Panc1 (cell line): ENCODE results near the gene CCR1.

Source experiments
- TF ChIP-seq, protein P1 (sequence below): fragments of 450-650 bp; IDR thresholded peaks from 2 replicates; pipeline ENCODE4 v1.5.1; 2017; ENCODE audit warnings: mild to moderate bottlenecking
- TF ChIP-seq, protein P2 (sequence below), 2 experiments: IDR thresholded peaks; 2 replicates each; pipeline ENCODE4 v1.6.1; 2011 to 2012; ENCODE audit warnings: low read depth in 2 of 2, control low read depth in 1 of 2, low read length in 1 of 2, mild to moderate bottlenecking in 1 of 2, moderate library complexity in 1 of 2; ENCODE audit not compliant: insufficient read depth in 1 of 2

DNA sequence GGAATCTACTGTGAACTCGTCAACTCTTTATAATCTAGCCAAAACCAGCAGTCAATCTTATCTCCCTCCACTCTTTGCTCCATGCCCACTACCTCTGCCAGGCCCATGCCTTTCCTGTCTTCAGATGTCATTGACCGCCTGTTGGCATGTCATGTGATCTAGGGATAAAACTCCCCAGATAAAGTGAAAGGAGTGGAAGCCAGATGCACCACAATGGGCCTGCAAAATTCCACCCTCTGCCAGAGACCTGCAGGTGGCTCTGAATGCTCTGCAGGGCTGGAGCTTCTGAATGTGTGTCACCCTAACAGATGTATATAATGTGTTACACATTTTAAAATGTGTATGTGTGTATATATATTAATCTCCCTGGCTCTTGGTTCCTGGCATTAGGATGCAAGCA lies 31.8 kb upstream of the CCR1 start:
- TF ChIP-seq, protein P1, sequence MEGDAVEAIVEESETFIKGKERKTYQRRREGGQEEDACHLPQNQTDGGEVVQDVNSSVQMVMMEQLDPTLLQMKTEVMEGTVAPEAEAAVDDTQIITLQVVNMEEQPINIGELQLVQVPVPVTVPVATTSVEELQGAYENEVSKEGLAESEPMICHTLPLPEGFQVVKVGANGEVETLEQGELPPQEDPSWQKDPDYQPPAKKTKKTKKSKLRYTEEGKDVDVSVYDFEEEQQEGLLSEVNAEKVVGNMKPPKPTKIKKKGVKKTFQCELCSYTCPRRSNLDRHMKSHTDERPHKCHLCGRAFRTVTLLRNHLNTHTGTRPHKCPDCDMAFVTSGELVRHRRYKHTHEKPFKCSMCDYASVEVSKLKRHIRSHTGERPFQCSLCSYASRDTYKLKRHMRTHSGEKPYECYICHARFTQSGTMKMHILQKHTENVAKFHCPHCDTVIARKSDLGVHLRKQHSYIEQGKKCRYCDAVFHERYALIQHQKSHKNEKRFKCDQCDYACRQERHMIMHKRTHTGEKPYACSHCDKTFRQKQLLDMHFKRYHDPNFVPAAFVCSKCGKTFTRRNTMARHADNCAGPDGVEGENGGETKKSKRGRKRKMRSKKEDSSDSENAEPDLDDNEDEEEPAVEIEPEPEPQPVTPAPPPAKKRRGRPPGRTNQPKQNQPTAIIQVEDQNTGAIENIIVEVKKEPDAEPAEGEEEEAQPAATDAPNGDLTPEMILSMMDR: no peak
- TF ChIP-seq, protein P2, sequence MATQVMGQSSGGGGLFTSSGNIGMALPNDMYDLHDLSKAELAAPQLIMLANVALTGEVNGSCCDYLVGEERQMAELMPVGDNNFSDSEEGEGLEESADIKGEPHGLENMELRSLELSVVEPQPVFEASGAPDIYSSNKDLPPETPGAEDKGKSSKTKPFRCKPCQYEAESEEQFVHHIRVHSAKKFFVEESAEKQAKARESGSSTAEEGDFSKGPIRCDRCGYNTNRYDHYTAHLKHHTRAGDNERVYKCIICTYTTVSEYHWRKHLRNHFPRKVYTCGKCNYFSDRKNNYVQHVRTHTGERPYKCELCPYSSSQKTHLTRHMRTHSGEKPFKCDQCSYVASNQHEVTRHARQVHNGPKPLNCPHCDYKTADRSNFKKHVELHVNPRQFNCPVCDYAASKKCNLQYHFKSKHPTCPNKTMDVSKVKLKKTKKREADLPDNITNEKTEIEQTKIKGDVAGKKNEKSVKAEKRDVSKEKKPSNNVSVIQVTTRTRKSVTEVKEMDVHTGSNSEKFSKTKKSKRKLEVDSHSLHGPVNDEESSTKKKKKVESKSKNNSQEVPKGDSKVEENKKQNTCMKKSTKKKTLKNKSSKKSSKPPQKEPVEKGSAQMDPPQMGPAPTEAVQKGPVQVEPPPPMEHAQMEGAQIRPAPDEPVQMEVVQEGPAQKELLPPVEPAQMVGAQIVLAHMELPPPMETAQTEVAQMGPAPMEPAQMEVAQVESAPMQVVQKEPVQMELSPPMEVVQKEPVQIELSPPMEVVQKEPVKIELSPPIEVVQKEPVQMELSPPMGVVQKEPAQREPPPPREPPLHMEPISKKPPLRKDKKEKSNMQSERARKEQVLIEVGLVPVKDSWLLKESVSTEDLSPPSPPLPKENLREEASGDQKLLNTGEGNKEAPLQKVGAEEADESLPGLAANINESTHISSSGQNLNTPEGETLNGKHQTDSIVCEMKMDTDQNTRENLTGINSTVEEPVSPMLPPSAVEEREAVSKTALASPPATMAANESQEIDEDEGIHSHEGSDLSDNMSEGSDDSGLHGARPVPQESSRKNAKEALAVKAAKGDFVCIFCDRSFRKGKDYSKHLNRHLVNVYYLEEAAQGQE (IDR thresholded peaks at IDR 0.05; ENCODE audit: insufficient read depth in 1 of 2, low read depth in 2 of 2, low read length in 1 of 2): no peak
